Dermis microvascular lymphatic vessel endothelial cell (primary cell): ENCODE data around the gene ZDHHC20. TPM values are rescaled to one million over a fixed set of nuclear protein-coding genes. Genes with fewer than 3 reads are reported as not detected.

Experiments
- DNase-seq, 2 donors: peaks; one replicate each; pipeline versions ENCODE4 v3.0.0 to v3.0.0-alpha.2; 2010; ENCODE audit warnings: low read depth in 2 of 2
- total RNA-seq: library from RNA; depleted of rRNA; stranded (reverse); fragments of >200 nt; gene quantifications from 2 replicates; pipeline ENCODE4 v1.2.1, GENCODE V29; 2014

The ZDHHC20 gene
- total RNA-seq, 1 donor from 2014 or later = 88.7 TPM

- no peak for DNase-seq
Measured at GRCh38 chr13:21362741-21363140, 96.4 kb downstream of the ZDHHC20 start.

GRCh38 chr13:21361706-21362105, 97.4 kb downstream of the ZDHHC20 start:
- no peak for DNase-seq

GRCh38 chr13:21361123-21361522, 98.0 kb downstream of the ZDHHC20 start:
- no peak for DNase-seq

- DNase-seq = no peak
Measured at GRCh38 chr13:21360463-21360862, 98.6 kb downstream of the ZDHHC20 start.

GRCh38 chr13:21359855-21360254, 99.2 kb downstream of the ZDHHC20 start:
- no peak for DNase-seq

GRCh38 chr13:21355304-21355703, 103.8 kb downstream of the ZDHHC20 start:
- DNase-seq = no peak

GRCh38 chr13:21354721-21355120, 104.4 kb downstream of the ZDHHC20 start:
- DNase-seq = no peak

GRCh38 chr13:21348488-21349120, 110.5 kb downstream of the ZDHHC20 start:
- no peak for DNase-seq

GRCh38 chr13:21347753-21348318, 111.3 kb downstream of the ZDHHC20 start:
- DNase-seq = no peak

- DNase-seq = no peak
Measured at GRCh38 chr13:21344662-21345176, 114.4 kb downstream of the ZDHHC20 start.

GRCh38 chr13:21343659-21344058, 115.4 kb downstream of the ZDHHC20 start:
- no peak for DNase-seq

- no peak for DNase-seq
Measured at GRCh38 chr13:21342699-21343442, 116.2 kb downstream of the ZDHHC20 start.

GRCh38 chr13:21341637-21342422, 117.3 kb downstream of the ZDHHC20 start:
- DNase-seq = no peak

- no peak for DNase-seq
Measured at GRCh38 chr13:21338639-21339278, 120.3 kb downstream of the ZDHHC20 start.

GRCh38 chr13:21338156-21338555, 120.9 kb downstream of the ZDHHC20 start:
- DNase-seq = peak in 1 of 2 donors; percentile 6

GRCh38 chr13:21336609-21337349, 122.3 kb downstream of the ZDHHC20 start:
- DNase-seq = no peak

- DNase-seq = no peak
Measured at GRCh38 chr13:21333186-21333585, 125.9 kb downstream of the ZDHHC20 start.

GRCh38 chr13:21330126-21330861, 128.8 kb downstream of the ZDHHC20 start:
- DNase-seq = no peak

GRCh38 chr13:21328836-21329477, 130.1 kb downstream of the ZDHHC20 start:
- DNase-seq = no peak
